GM13977 (cell line): ENCODE results near the gene ANXA4.
A peak's percentile ranks its signal among the peaks of the same experiment; 100 is the strongest.

Experiments
- DNase-seq: peaks from one replicate; pipeline ENCODE4 v3.0.0; 2012; ENCODE audit warnings: low spot score
- CTCF ChIP-seq: IDR thresholded peaks from 2 replicates; pipeline ENCODE4 v1.5.1; 2012; ENCODE audit warnings: mild to moderate bottlenecking, control low read depth; ENCODE audit not compliant: insufficient read depth; ENCODE audit errors: extremely low read depth, missing control alignments
- in situ Hi-C: fragments of 300-500 bp; cut with MboI; formaldehyde crosslinking; loops from one replicate; pipeline ENCODE4 v1.12.0; 2022; ENCODE audit warnings: low sequenced_read_pairs, low pct_unique_long_range_greater_than_20kb, mixed read lengths, inconsistent platforms; ENCODE audit not compliant: unreplicated experiment

Gene ANXA4

GRCh38 chr2:69718338-69718965, 23.5 kb upstream of the ANXA4 start:
- in situ Hi-C loops = loop anchor here (10.0 to 25.0 kb wide), 2 partner anchors 154 to 331 kb away; partner anchors contain the start of gene GFPT1
- DNase-seq = no peak

GRCh38 chr2:69720404-69720803, 21.5 kb upstream of the ANXA4 start:
- DNase-seq = no peak
- in situ Hi-C loops = loop anchor here (5.0 to 25.0 kb wide), 3 partner anchors 102 to 333 kb away; partner anchors contain the start of gene GFPT1
- peak; percentile 34 for TF ChIP-seq CTCF

More at GRCh38 chr2:69718338-69718965, 23.5 kb upstream of the ANXA4 start:
- no peak for TF ChIP-seq CTCF

GRCh38 chr2:69721022-69721421, 20.9 kb upstream of the ANXA4 start:
- no peak for TF ChIP-seq CTCF
- DNase-seq = no peak
- in situ Hi-C loops = loop anchor here (5.0 to 25.0 kb wide), 3 partner anchors 101 to 334 kb away; partner anchors contain the start of gene GFPT1

- in situ Hi-C loops = loop anchor here (5.0 to 25.0 kb wide), 3 partner anchors 99 to 336 kb away; partner anchors contain the start of gene GFPT1
- no peak for DNase-seq
- no peak for TF ChIP-seq CTCF
Measured at GRCh38 chr2:69723791-69724190, 18.1 kb upstream of the ANXA4 start.

- peak; percentile 64 for DNase-seq
- in situ Hi-C loops = loop anchor here (5.0 to 25.0 kb wide), 3 partner anchors 98 to 337 kb away; partner anchors contain the start of gene GFPT1
- peak; percentile 87 for TF ChIP-seq CTCF
Measured at GRCh38 chr2:69724540-69725159, 17.3 kb upstream of the ANXA4 start.

- TF ChIP-seq CTCF = no peak
- DNase-seq = no peak
- in situ Hi-C loops = loop anchor here (10.0 kb wide), 1 partner anchor 179 kb away; no protein-coding TSS in a partner anchor
Measured at GRCh38 chr2:69725706-69726360, 16.1 kb upstream of the ANXA4 start.
